Smooth muscle cell of the pulmonary artery (primary cell): Measurements from ENCODE around the gene NRG3. TPM values are rescaled to one million over a fixed set of nuclear protein-coding genes. Genes with fewer than 3 reads are reported as not detected.

Source experiments
- total RNA-seq: library from RNA; depleted of rRNA; stranded (reverse); fragments of >200 nt; gene quantifications from 2 replicates; pipeline ENCODE4 v1.2.3, GENCODE V29; 2014

Gene NRG3
- total RNA-seq, result not detected in 2 replicates

GRCh38 chr10:81874875-81875466, at the start of gene NRG3:
Gene NRG3, plus strand, starts transcription at chr10:81875194.

